HG02588 (cell line): ENCODE data around the gene KDM4B.
"Not testable (repeated sequence)": the region's sequence is repeated elsewhere in the genome, so short reads cannot be mapped to it uniquely, and the experiment has no call there.

Source experiments
- ATAC-seq: cut with Tn5 transposase; IDR thresholded peaks from one replicate; pipeline ENCODE4 v1.9.1; 2021; ENCODE audit warnings: mild to moderate bottlenecking, moderate library complexity; ENCODE audit not compliant: unreplicated experiment

KDM4B gene

DNA sequence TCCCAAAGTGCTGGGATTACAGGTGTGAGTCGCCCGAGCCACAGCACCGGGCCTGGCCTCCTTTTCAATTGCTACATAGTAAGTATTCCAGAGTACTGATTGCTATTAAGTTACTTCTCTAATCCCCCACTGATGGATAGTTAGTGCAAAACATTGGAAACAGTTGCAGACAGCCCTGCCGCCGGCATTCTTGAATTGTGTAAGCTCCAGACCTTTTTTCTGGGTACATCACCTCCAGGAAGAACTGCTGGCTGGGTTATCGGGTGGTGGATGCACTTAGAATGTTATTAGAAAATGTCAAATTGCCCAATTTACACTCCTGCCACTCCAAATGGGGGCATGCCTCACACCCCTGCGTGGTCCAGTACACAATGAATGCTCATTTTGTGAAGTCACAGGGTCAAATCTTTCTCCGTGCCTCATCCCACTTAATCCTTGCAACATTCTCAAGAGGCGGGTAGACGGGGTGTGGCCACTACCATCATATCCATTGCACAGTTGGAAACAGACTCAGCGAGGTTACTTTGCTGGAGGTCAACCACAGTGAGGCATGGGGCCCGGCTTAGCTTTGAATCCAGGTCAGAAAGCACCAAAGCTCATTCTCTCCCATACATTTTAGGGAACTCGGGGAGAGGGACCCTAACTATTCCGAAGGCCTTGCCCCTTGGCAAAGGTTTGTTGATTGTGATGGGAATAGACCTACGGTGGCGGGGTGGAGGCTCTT is 1.0 kb upstream of the KDM4B start:
- ATAC-seq, result no peak

DNA sequence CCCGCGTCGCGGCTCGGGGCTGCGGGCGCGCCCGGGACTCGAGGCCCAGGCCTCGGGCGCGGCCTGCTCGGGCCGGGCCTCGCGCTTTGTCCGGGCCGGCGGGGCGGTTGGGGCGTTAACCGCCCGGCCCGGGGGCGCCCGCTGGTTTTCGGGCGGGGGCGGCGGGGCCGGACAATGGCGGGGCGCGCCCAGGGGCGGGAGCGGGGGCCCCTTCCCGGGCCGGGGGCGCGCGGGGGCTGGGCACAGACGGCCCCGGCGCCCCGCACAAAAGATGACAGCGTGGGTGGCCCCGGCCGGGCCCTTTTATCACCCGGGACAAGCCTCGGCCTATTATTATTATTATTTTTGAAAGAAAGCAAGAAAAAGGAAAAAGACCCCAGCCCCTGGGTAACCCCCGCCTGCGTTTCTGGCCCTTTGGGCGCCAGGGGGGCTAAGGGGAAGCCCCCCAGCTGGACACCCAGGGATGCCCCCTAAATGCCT is 419 bp downstream of the KDM4B start:
- peak; percentile 11 for ATAC-seq

DNA sequence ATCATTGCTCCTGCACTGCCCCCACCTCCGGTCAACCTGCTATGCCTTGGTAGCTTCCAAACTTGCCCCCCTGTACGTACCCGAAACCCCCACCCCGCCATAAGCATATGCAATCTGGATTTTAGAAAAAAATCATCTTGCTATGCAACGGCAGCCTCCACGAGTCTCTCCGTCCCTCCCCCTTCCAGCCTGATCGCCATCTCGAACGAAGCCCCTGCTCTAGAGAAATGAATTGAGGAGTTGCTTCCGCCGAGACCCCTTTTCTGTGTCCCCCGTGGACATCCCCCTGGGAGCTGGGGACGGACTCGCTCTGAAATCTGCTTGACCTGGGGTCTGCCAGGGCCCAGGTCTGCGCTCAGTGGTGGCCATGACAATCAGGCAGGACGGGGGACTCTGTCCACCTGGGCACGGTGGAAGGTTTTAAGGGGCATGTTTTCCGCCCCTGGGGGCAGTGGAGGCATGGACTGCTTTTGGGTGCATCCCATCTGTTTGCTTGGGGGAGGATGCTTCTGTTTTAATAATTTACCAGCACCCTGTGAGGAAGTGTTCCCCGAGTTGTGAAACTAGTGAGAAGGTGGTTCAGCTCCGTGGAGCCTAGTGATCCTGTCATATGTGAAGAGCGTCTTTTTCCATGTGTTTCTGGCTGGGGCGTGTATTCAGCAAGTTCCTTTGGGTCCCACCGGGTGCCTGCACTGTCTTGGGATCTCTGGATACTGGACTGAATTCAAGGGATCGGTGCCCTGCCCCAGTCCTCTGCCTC is 1.0 kb downstream of the KDM4B start:
- no peak for ATAC-seq

DNA sequence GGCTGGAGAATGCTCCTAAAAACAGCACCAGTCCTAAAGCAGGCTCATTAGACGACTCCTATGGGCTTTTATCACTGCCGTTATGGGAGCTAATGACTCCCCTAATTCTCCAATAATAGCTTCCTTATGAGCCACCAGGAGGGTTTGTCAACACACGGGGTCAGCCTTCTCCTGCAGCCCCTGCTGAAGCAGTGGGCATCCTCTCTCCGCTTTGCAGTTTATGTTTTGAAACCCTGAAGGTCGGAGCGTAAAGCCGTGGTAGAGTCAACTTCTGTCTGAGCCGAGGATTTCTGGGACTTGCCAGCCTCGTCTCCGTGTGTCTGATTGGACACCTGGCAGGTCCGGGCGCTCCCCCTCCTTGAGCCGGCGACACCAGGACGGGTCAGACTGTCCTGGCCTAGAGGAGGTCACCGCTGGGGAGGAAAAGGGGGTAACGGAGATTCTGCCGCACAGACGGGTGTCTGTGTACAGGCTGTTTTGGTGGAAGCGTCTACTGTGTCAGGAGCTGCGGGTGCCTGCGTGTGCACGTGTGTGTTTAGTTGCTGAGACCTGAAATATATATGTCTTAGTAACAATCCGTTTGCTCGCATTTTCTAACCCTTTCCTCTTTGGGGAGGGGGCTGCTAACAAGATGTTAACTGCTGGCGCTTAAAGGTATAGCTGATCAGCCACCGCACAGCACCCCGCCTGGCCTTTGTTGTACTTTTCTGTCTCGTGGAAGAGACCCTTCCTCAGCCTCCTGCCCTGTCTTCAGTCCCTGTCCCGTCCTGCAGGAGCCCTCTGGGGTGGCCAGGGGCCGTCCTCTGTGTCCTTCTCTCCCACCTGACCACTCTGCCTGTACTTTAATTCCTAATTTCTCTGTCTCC is 1.9 kb downstream of the KDM4B start:
- ATAC-seq, result no peak

DNA sequence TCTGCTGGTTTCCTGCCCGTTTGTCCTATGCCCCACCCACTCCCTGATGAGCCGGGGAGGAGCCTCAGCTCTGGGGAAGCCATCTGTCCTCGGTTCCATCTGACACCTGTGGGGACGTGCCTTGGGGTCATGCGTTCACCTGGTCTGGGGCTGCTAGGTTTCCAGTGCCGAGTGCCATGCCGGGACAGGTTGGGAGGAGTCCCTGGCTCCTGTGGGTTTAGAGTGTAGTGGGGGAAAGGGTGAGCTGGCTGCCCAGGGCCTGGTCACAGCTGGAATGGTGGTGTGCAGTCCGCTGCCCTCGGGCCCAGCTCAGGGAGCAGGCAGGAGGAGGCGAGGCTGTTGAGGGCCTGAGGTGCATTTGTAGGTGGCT is 2.5 kb downstream of the KDM4B start:
- ATAC-seq, result no peak

DNA sequence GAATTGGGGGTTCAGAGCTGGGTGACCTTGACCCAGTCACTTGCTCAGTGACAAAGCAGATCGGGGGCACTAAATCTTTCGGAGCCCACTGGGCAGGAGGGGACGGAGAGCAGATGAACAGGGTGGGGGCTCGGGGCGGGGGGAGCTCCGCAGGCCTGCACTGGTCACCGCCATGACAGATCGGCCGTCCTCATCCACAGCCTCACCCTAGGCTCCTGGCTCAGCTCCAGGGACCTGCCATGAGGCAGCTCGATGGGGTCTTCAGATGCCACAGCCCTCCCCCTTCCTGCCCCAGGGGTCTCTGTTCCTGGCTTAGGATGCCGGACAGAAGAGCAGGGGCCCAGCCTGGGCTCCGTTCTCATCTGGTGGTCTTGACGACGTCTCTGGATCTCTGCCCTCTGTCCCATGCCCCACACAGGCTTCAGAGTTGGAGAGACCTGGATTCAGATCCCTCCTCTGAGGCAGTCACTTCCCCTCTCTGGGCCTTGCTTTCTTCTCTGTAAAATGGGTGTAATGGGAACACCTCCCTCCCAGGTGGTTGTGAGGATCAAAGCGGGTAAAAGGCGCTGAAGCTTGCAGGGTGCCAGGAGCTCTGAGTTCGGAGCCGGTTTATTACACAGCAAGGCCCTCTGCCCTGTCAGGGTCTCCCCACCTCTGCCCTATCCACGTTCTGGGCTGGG is 3.0 kb downstream of the KDM4B start:
- no peak for ATAC-seq

DNA sequence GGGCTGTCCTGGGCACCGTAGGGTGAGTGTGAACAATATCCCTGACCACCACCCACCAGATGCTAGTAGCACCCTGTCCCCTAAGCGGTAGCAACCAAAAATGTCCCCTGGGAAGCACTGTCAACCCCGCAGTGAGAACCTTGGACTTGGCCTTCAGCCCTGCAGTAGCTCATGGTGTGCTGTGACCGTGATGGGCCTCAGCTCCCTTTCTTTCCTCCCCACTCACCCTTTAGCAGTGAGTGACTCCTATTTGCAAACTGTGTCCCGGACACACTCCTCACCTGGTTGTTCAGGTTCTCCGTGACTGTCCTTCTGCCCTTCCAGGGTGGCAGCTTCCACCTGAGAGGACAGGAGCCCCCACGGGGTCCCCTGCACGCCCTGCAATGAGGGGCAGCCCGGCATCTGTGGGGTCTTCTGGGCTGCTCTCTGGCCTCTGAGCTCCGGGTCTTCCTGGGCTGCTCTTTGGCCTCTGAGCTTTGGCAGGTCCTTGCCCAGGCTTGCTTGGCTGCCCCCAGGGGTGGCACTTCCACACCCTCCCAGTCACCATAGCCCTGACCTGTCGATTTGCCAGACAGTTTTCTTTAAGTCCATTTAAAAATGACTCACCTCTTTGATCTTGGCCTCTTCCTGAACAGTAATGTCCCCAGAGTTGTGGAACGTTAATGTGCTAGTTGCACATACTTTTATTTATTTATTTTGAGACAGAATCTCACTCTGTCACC is 3.8 kb downstream of the KDM4B start:
- ATAC-seq, result no peak

DNA sequence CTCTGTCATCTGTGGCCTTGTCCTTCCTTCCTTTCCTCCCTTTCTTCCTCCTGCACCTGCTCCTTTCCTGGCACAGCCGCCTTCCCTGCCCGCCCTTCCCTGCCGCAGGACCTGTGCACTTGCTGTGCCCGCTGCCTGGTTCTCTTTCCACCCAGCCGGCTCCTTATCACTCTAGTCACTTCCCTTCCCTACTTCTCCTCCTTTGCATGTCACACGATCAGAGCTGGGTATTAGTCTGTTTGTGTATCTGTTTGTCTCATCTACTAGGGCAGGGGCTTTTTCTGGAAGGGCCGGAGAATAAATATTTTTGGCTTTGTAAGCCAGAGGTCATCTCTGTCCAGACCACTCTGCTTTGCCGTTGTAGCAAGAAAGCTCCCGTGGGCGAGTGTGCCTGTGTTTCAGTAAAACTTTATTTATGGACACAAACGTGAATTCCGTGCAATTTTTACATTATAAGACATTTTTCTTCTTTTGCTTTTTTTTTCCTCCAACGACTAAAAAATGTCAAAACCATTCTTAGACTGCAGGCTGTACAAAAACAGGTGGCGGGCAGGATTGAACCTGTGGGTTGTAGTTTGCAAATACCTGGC is 6.1 kb downstream of the KDM4B start:
- ATAC-seq, result no peak

DNA sequence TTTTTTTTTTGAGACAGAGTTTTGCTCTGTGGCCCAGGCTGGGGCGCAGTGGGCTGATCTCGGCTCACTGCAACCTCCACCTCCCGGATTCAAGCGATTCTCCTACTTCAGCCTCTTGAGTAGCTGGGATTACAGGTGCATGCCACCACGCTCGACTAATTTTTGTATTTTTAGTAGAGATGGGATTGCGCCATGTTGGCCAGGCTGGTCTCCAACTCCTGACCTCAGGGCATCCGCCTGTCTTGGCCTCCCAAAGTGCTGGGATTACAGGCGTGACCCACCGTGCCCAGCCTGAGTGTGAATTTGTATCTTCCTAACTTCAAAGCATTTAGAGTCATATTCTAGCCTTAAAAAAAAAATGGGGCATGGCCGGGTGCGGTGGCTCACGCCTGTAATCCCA is 6.7 kb downstream of the KDM4B start:
- ATAC-seq, result not testable (repeated sequence)

DNA sequence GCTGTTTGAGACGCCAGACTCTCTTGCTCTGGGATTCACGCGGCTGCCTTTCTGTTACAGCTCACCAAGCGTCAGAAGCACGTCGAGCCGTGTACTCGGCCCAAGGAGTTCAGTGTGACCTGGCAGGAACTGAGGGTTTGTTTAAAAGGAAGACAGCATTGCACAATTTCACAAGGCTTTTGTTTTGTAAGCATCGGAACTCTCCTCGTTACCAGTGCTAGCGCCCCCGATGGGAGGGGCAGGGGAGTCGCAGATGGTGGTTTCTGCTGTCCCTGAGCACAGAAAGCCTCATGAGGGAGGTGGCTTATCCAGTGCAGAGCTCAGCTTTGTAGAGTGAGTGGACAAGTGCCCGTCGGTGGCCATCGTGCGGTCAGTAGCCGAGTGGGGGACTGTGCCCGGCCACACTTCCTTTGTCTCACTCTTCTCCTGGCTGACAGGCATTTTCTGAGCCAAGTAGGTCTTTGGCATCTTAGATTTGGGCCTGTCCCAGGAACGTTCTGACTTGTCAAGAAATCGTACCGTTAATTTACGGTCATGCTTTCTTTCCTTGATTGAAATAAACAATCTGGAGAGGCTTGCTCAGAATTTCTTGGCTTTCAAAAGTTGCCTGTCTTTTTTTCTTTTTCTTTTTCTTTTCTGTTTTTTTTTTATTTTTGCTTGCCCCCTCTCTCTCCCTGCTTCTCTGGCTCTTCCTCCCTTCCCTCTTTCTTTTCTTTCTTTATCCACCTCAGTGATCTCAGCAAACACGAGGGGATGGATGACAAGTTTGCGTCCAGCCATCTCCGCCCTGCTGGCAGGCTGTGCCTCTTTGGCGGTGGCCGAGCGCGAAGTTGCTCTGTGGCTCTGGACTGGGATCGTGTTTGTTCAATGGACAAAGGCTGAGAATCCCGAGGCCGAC is 7.7 kb downstream of the KDM4B start:
- no peak for ATAC-seq

DNA sequence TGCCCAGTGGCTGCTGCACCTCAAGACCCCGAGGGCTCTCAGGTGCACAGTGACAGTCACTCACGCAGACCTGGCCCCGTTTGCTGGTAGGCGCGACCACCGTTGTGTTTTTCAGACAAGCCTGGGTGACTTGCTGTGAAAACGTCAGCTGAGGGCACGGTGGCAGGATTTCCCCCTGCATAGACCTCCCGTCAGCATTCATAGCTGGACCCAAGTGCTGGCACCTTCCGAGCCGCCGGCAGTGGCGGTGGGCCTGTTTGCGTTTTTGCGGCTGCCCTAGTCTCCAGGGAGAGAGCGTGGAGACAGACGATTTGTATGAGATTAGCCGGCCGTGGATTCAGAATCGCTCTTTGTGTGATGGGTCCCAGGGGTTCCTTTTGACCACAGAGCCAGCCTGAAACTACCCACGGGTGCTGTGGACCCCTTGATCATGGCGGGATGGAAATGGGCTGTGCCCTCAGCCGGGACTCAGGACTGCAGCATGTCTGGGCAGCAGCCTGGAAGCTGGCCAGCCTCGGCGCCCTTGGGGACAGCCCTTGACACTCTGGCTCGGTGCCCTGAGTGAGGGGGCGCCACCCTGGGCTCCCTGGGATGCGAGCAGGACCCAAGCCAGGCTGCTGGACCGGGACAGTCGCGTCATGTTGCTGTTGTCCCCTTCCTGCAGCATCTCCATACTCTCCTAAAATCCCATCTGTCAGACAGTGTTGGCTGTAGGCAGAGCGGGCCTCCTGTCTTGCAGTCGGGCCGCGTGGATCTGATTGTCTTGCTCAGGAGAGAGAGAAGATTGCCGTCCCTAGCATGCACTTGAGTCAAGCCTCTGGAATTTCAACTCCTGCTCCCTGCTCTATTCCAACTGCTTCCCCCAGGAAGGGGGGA is 8.6 kb downstream of the KDM4B start:
- no peak for ATAC-seq

DNA sequence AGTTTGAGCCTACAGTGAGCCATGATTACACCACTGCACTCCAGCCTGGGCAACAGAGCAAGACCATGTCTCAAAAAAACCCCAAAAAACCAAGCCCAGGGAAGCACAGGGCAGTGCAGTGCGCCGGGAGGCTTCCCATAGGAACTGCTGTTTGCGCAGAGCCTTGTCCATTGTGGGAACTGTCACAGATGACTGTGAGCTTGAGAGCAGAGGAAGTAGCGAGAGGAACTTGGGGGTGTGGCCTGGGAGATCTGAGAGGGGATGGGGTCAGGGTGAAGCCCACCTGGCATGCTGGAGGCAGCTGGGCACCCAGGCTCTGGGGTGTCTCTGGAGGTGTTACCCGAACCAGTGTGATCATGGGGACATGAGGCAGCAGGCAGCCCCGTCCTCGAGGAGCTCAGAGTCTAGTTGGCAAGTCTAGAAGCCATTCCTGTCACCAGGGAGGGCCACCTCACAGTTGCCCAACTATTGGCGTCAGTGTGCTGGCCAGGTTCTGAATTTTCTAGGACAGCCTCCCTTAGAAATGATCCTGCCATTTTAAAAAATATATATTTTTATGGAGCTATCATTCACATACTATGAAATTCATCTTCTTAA is 10.4 kb downstream of the KDM4B start:
- ATAC-seq, result no peak

DNA sequence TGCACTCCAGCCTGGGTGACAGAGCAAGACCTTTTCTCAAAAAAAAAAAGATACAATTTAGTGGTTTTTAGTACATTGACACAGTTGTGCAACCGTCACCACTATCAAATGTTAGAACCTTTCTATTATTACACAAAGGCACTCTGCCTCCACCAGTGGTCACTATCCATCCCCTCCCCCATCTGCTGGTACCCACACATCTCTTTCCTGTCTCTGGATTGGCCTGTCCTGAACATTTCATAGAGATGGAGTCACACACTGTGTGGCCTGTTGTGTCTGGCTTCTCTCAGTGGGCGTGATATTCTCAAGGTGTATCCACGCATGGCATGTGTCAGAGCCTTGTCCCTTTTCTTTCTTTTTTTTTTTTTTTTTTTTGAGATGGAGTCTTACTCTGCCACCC is 11.2 kb downstream of the KDM4B start:
- no peak for ATAC-seq

DNA sequence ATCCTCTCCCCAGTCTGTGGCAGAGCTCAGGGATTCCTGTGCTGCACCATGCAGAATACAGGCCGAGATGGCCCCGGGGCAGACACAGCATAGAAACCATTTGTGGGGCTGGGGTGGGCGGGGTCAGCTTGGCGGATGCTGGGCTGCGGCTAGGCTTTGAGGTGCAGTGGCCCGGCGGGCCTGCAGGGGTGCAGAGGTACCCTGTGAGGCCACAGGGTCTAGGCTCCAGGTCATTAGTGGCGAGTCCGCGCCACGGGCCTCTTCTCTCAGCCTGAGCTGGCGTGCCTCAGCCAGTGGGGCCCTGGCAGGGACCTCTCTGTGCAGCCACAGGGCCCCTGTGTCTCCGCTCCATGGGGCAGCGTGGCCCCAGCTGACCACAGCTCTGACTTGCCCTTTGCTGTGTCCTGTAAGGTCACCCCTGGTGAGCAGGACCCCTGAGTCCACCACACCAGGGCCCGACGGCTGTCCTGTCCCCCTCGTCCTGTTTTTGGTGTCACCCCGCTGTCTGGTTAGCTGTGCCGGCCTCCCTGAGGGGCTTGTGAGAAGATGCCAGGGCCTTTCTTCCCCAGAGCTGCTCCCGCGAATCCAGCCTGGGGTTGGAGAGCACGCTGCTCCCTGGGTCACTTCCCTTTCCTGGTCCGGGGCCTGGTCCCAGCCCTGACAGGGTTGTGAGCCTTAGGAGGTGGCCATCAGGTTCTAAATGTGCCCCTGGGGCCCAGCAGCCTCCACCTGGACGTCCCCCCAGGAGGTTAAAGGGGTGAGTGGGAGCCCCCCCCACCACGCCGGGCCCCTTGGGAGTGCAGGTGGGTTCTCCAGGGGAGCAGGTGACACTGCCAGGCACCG is 12.1 kb downstream of the KDM4B start:
- ATAC-seq, result no peak

DNA sequence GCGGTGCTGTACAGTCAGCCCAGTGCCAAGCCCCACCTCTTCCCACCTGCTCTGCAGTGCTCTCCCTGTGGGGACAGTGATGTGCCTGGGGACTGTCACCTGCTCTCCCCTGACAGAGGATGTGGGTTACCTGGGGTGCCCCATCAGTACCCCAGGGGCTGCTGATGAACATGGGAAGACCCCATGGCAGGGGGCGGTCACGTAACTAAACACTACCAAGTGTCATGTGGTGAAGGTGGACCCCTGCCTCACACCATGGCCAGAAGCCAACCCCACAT is 12.7 kb downstream of the KDM4B start:
- no peak for ATAC-seq

DNA sequence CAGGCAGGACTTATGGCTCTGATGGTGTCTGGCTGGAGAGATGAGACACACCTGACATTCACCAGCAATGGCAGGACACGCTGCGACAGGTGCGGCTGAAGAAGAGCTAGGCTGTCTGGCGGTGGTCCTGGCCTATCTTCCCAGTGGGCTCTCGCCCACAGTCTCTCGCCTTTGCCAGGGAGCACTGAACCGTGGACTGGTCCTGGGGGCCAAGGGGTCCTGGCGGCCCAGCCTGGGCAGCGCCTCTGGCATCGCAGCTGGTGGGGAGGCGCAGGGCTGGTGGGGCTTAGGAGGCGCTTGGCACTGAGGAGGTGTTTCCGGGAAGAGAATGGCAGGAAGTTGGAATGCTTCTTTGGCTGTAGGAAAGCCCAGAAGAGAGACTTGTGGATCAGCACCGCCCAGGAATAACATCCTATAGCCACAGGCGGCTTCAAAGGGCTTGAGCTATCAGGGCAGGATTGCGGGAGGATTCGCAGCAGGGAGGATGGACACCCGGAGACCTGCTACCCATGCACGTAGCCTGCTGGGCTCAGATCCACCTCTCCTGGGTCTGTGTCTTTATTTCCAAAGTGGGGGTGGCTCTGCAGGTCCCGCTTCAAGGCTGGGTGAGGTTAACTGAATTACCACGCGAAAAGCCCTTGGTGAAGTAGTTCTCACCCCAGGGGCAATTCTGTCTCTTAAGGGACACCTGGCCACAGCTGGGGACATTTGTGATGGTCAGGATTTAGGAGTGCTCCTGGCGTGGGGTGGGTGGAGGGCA is 14.6 kb downstream of the KDM4B start:
- no peak for ATAC-seq
